Kasumi-1 (cell line): ENCODE measurements around the gene CORIN.
"Not testable (repeated sequence)": the region's sequence is repeated elsewhere in the genome, so short reads cannot be mapped to it uniquely, and the experiment has no call there.

Experiments
- DNase-seq, 2 experiments: peaks; one replicate each; lab custom pipeline; 2025; lab: John Stamatoyannopoulos, UW

Gene CORIN

GRCh38 chr4:47771020-47771419, 66.8 kb downstream of the CORIN start:
- DNase-seq, result no peak

- DNase-seq, result not testable (repeated sequence)
Observed at GRCh38 chr4:47767956-47768355, 69.9 kb downstream of the CORIN start.

GRCh38 chr4:47763279-47763678, 74.6 kb downstream of the CORIN start:
- DNase-seq, result no peak

- DNase-seq, result no peak
Observed at GRCh38 chr4:47762376-47763266, 75.2 kb downstream of the CORIN start.

- not testable (repeated sequence) for DNase-seq
Observed at GRCh38 chr4:47753316-47753715, 84.6 kb downstream of the CORIN start.

- no peak for DNase-seq
Observed at GRCh38 chr4:47752214-47752613, 85.7 kb downstream of the CORIN start.

- DNase-seq, result no peak
Observed at GRCh38 chr4:47750788-47751187, 87.1 kb downstream of the CORIN start.

GRCh38 chr4:47749858-47750257, 88.0 kb downstream of the CORIN start:
- no peak for DNase-seq

GRCh38 chr4:47749060-47749459, 88.8 kb downstream of the CORIN start:
- DNase-seq, result no peak

- DNase-seq, result no peak
Observed at GRCh38 chr4:47747846-47748494, 89.9 kb downstream of the CORIN start.

- no peak for DNase-seq
Observed at GRCh38 chr4:47747211-47747610, 90.7 kb downstream of the CORIN start.

- DNase-seq, result no peak
Observed at GRCh38 chr4:47746122-47746521, 91.7 kb downstream of the CORIN start.

- no peak for DNase-seq
Observed at GRCh38 chr4:47744843-47745382, 93.0 kb downstream of the CORIN start.

GRCh38 chr4:47744253-47744652, 93.6 kb downstream of the CORIN start:
- DNase-seq, result no peak

GRCh38 chr4:47741200-47741599, 96.7 kb downstream of the CORIN start:
- DNase-seq, result peak; percentile 49 to 63

- no peak for DNase-seq
Observed at GRCh38 chr4:47737326-47737725, 100.5 kb downstream of the CORIN start.

- DNase-seq, result no peak
Observed at GRCh38 chr4:47736555-47736954, 101.3 kb downstream of the CORIN start.

GRCh38 chr4:47736146-47736545, 101.7 kb downstream of the CORIN start:
- DNase-seq, result no peak

GRCh38 chr4:47733302-47734175, 104.3 kb downstream of the CORIN start:
- DNase-seq, result no peak

- no peak for DNase-seq
Observed at GRCh38 chr4:47731182-47731581, 106.7 kb downstream of the CORIN start.

- no peak for DNase-seq
Observed at GRCh38 chr4:47729131-47729680, 108.7 kb downstream of the CORIN start.
